Gastrocnemius medialis (tissue), 4 donors: ENCODE data around the gene RNPC3. TPM values are rescaled to one million over a fixed set of nuclear protein-coding genes. Genes with fewer than 3 reads are reported as not detected.

Experiments used
- ATAC-seq, 2 donors: fragments of 150-250 bp; one replicate each; pipeline ENCODE4 v1.9.1; 2016
- DNase-seq, 2 donors: peaks; one replicate each; pipeline ENCODE4 v3.0.0-alpha.2; 2019
- H3K27ac ChIP-seq, 4 donors: fragments of 200-600 bp; sonication (generic); 1 replicate in 1 of 4; 2 replicates in 3 of 4; pipeline ENCODE4 v1.5.1; 2016 to 2018; ENCODE audit warnings: mild to moderate bottlenecking in 2 of 4, moderate library complexity in 1 of 4
- H3K27me3 ChIP-seq, 3 donors: fragments of 200-600 bp; sonication (generic) in 2 of 3; 1 replicate in 1 of 3; 2 replicates in 2 of 3; pipeline versions ENCODE4 v1.5.1 to v1.6.0; 2016 to 2019; ENCODE audit warnings: mild to moderate bottlenecking in 1 of 3, moderate library complexity in 1 of 3
- H3K36me3 ChIP-seq, 2 donors: fragments of 200-600 bp; sonication (generic) in 1 of 2; one replicate each; pipeline ENCODE4 v1.5.1; 2017 to 2018
- H3K4me1 ChIP-seq, 2 donors: fragments of 200-600 bp; sonication (generic) in 1 of 2; one replicate each; pipeline ENCODE4 v1.5.1; 2016 to 2017; ENCODE audit warnings: mild to moderate bottlenecking in 2 of 2
- H3K4me3 ChIP-seq, 4 donors: fragments of 200-600 bp; sonication (generic) in 3 of 4; 1 replicate in 1 of 4; 2 replicates in 3 of 4; pipeline ENCODE4 v1.5.1; 2016 to 2019; ENCODE audit warnings: mild to moderate bottlenecking in 2 of 4
- H3K9me3 ChIP-seq, 3 donors: fragments of 200-600 bp; sonication (generic) in 2 of 3; 1 replicate in 1 of 3; 2 replicates in 2 of 3; pipeline ENCODE4 v1.5.1; 2016 to 2019
- CTCF ChIP-seq, 5 experiments: fragments of 450-650 bp in 3 of 5; fragments of 200-600 bp in 2 of 5; sonication (generic) in 2 of 5; IDR thresholded peaks in 4 of 5; conservative IDR thresholded peaks in 1 of 5; 1 replicate in 4 of 5; 2 replicates in 1 of 5; pipeline ENCODE4 v1.5.1; 2016 to 2019; ENCODE audit warnings: antibody characterized with exemption in 5 of 5, mild to moderate bottlenecking in 3 of 5, moderate library complexity in 3 of 5
- POLR2A ChIP-seq, 2 donors: fragments of 450-650 bp; IDR thresholded peaks; one replicate each; pipeline ENCODE4 v1.6.1; 2017; ENCODE audit warnings: antibody characterized with exemption in 2 of 2, mild to moderate bottlenecking in 2 of 2, moderate library complexity in 2 of 2
- in situ Hi-C, 4 donors: fragments of 200-750 bp; cut with MboI; loops; one replicate each; pipeline versions ENCODE4 v1.15.0 to v1.8.0; 2017; ENCODE audit warnings: low sequenced_read_pairs in 4 of 4
- intact Hi-C: fragments of 100-400 bp; cut with DNase I; formaldehyde crosslinking; loops from one replicate; pipeline ENCODE4 v1.15.1; 2023; ENCODE audit warnings: low total_unique reads
- total RNA-seq, 4 donors: library from RNA; depleted of rRNA; stranded (reverse); fragments of >200 nt; gene quantifications; one replicate each; pipeline versions ENCODE4 v1.1.0 to v1.2.3, GENCODE V29; 2016

Gene RNPC3
- total RNA-seq, 4 donors from 2014 or later, result 6.5 to 55.2 (median 29.8) TPM

GRCh38 chr1:103514920-103515503 lies 10.5 kb upstream of the RNPC3 start:
- Histone ChIP-seq H3K4me3 (no peak overlapping the region), H3K4me1 (no peaks in the 10 kb centered on the region), H3K27ac (no peak overlapping the region), H3K9me3 (no peaks in the 10 kb centered on the region), H3K36me3 (no peaks in the 10 kb centered on the region), H3K27me3 (no peaks in the 10 kb centered on the region)
- in situ Hi-C loops (loop anchor here in 2 of 4 donors (10.0 to 25.0 kb wide), 2 partner anchors 400 to 403 kb away; partner anchors contain the start of gene COL11A1 (in 1 of the 2)), intact Hi-C loops (loop anchor here (2.0 kb wide), 1 partner anchor 408 kb away; no protein-coding TSS in a partner anchor)
- ATAC-seq (peak in 1 of 2 donors; percentile 78), DNase-seq (no peak)
- TF ChIP-seq POLR2A (IDR thresholded peaks at IDR 0.05) (no peak), CTCF (IDR thresholded peaks at IDR 0.05 in 4 of 5, conservative IDR thresholded peaks at IDR 0.05 in 1 of 5) (peak; percentile 42 to 78 (median 71))

GRCh38 chr1:103516283-103516682 lies 9.2 kb upstream of the RNPC3 start:
- Histone ChIP-seq H3K27me3 (no peaks in the 10 kb centered on the region), H3K9me3 (no peaks in the 10 kb centered on the region), H3K4me1 (no peaks in the 10 kb centered on the region), H3K4me3 (no peak overlapping the region), H3K27ac (no peak overlapping the region), H3K36me3 (no peaks in the 10 kb centered on the region)
- in situ Hi-C loops (loop anchor here in 2 of 4 donors (10.0 to 25.0 kb wide), 2 partner anchors 401 to 404 kb away; partner anchors contain the start of gene COL11A1 (in 1 of the 2)), intact Hi-C loops (no loop called here)
- TF ChIP-seq POLR2A (IDR thresholded peaks at IDR 0.05) (no peak), CTCF (IDR thresholded peaks at IDR 0.05 in 4 of 5, conservative IDR thresholded peaks at IDR 0.05 in 1 of 5) (no peak)
- DNase-seq (no peak), ATAC-seq (no peak)

GRCh38 chr1:103516693-103517092 lies 8.8 kb upstream of the RNPC3 start:
- no peaks in the 10 kb centered on the region for H3K4me1 ChIP-seq
- no peak overlapping the region for H3K4me3 ChIP-seq
- ATAC-seq (no peak), DNase-seq (no peak)
- intact Hi-C loops, result no loop called here
- H3K9me3 ChIP-seq, result no peaks in the 10 kb centered on the region
- H3K27me3 ChIP-seq, result no peaks in the 10 kb centered on the region
- H3K36me3 ChIP-seq, result no peaks in the 10 kb centered on the region
- in situ Hi-C loops, result loop anchor here in 2 of 4 donors (10.0 to 25.0 kb wide), 2 partner anchors 402 to 404 kb away; partner anchors contain the start of gene COL11A1 (in 1 of the 2)
- no peak overlapping the region for H3K27ac ChIP-seq
- TF ChIP-seq CTCF (IDR thresholded peaks at IDR 0.05 in 4 of 5, conservative IDR thresholded peaks at IDR 0.05 in 1 of 5) (no peak), POLR2A (IDR thresholded peaks at IDR 0.05) (no peak)

- H3K9me3 ChIP-seq, result no peaks in the 10 kb centered on the region
- no peaks in the 10 kb centered on the region for H3K4me1 ChIP-seq
- H3K27ac ChIP-seq, result no peak overlapping the region
- no peak overlapping the region for H3K4me3 ChIP-seq
- TF ChIP-seq CTCF (IDR thresholded peaks at IDR 0.05 in 4 of 5, conservative IDR thresholded peaks at IDR 0.05 in 1 of 5), result no peak
- TF ChIP-seq POLR2A (IDR thresholded peaks at IDR 0.05), result no peak
- no peaks in the 10 kb centered on the region for H3K36me3 ChIP-seq
- H3K27me3 ChIP-seq, result no peaks in the 10 kb centered on the region
- ATAC-seq, result no peak
- in situ Hi-C loops (loop anchor here in 2 of 4 donors (10.0 to 25.0 kb wide), 2 partner anchors 403 to 405 kb away; partner anchors contain the start of gene COL11A1 (in 1 of the 2)), intact Hi-C loops (no loop called here)
- no peak for DNase-seq
Observed at GRCh38 chr1:103517380-103518047, 8.0 kb upstream of the RNPC3 start.
